Vagina (tissue), 2 donors: ENCODE measurements around the gene CDKL5.

Source experiments
- POLR2A ChIP-seq, 2 donors: fragments of 450-650 bp; IDR thresholded peaks; one replicate each; pipeline ENCODE4 v1.6.1; 2017; ENCODE audit warnings: antibody characterized with exemption in 2 of 2, mild to moderate bottlenecking in 2 of 2, moderate library complexity in 2 of 2
- POLR2AphosphoS5 ChIP-seq, 2 donors: sonication (generic); formaldehyde crosslinking; IDR thresholded peaks; one replicate each; pipeline ENCODE4 v1.9.0; 2017; ENCODE audit warnings: antibody characterized with exemption in 2 of 2, mild to moderate bottlenecking in 2 of 2, low read depth in 1 of 2; ENCODE audit not compliant: insufficient read depth in 1 of 2

- TF ChIP-seq POLR2A (IDR thresholded peaks at IDR 0.05) (no peak), POLR2AphosphoS5 (IDR thresholded peaks at IDR 0.05; ENCODE audit: insufficient read depth in 1 of 2, low read depth in 1 of 2) (no peak)
Observed at GRCh38 chrX:18668071-18668835, 242.8 kb downstream of the CDKL5 start.
